Muscle layer of duodenum (tissue), 2 donors: ENCODE results near the gene HTR2B.
"Not testable (repeated sequence)": the region's sequence is repeated elsewhere in the genome, so short reads cannot be mapped to it uniquely, and the experiment has no call there.

Experiments
- H3K27ac ChIP-seq: one replicate; pipeline ENCODE4 v1.7.0; 2013; ENCODE audit warnings: mild to moderate bottlenecking, low read length
- H3K27me3 ChIP-seq: one replicate; pipeline ENCODE4 v1.7.0; 2013; ENCODE audit warnings: low read depth, mild to moderate bottlenecking, control low read depth, low read length
- H3K36me3 ChIP-seq, 2 donors: one replicate each; pipeline ENCODE4 v1.7.0; 2013; ENCODE audit warnings: low read length in 2 of 2, control low read depth in 1 of 2, mild to moderate bottlenecking in 1 of 2; ENCODE audit not compliant: insufficient read depth in 2 of 2, control insufficient read depth in 1 of 2
- H3K4me1 ChIP-seq, 2 donors: one replicate each; pipeline ENCODE4 v1.7.0; 2013; ENCODE audit warnings: low read length in 2 of 2, mild to moderate bottlenecking in 2 of 2, control low read depth in 1 of 2, moderate library complexity in 1 of 2; ENCODE audit not compliant: insufficient read depth in 2 of 2, control insufficient read depth in 1 of 2
- H3K4me3 ChIP-seq, 2 donors: one replicate each; pipeline ENCODE4 v1.7.0; 2013; ENCODE audit warnings: low read length in 2 of 2, low read depth in 1 of 2, mild to moderate bottlenecking in 1 of 2
- H3K9me3 ChIP-seq, 2 donors: one replicate each; pipeline ENCODE4 v1.7.0; 2013; ENCODE audit warnings: low read length in 2 of 2, control low read depth in 1 of 2, mild to moderate bottlenecking in 1 of 2; ENCODE audit not compliant: control insufficient read depth in 1 of 2
- donor health status: healthy.

HTR2B gene

DNA sequence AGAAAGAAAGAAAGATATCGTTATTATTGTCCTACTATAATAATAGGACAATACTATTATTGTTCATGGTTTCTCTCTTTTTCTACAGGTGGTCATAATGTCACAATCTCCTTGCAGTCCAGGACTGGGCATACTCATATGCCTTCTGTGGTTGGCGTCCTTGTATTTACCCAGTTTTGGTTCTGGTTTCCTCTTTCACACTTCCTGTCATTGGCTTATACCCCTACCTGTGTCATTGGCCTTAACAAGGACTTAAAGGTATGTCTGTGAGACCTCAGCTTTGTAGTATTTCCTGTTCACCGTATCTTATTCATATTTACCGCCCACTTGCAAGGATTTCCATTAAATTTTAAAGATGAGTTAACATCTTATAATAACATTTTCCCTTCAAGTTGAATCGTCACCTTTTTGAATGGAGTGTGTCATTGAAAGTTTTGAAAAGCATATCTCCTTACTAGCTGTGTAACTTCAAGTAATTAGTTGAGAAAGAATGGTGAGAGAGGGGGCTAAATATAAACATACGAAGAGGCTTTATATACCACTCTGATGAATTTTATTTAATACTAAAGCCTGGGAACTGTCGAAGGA lies 36.5 kb upstream of the HTR2B start:
- H3K27me3 ChIP-seq = no peaks in the 10 kb centered on the region
- H3K27ac ChIP-seq = peak overlapping the region; percentile 85
- peaks cover 18 to 32% of the 10 kb centered on the region in 2 donors for H3K36me3 ChIP-seq
- H3K9me3 ChIP-seq = no peaks in the 10 kb centered on the region
- peaks cover 9 to 11% of the 10 kb centered on the region in 2 donors for H3K4me1 ChIP-seq
- no peak overlapping the region for H3K4me3 ChIP-seq

GRCh38 chr2:231160701-231161100 lies 35.9 kb upstream of the HTR2B start:
- H3K27ac ChIP-seq = peak overlapping the region; percentile 32
- no peaks in the 10 kb centered on the region for H3K27me3 ChIP-seq
- H3K9me3 ChIP-seq = no peaks in the 10 kb centered on the region
- H3K4me1 ChIP-seq = peaks cover 9 to 11% of the 10 kb centered on the region in 2 donors
- no peak overlapping the region for H3K4me3 ChIP-seq
- H3K36me3 ChIP-seq = peaks cover 12 to 25% of the 10 kb centered on the region in 2 donors

GRCh38 chr2:231159306-231159705 lies 34.5 kb upstream of the HTR2B start:
- Histone ChIP-seq H3K36me3 (peaks cover 8 to 32% of the 10 kb centered on the region in 2 donors), H3K27ac (no peak overlapping the region), H3K4me1 (peaks cover 9 to 11% of the 10 kb centered on the region in 2 donors), H3K9me3 (no peaks in the 10 kb centered on the region), H3K27me3 (no peaks in the 10 kb centered on the region), H3K4me3 (no peak overlapping the region)

DNA sequence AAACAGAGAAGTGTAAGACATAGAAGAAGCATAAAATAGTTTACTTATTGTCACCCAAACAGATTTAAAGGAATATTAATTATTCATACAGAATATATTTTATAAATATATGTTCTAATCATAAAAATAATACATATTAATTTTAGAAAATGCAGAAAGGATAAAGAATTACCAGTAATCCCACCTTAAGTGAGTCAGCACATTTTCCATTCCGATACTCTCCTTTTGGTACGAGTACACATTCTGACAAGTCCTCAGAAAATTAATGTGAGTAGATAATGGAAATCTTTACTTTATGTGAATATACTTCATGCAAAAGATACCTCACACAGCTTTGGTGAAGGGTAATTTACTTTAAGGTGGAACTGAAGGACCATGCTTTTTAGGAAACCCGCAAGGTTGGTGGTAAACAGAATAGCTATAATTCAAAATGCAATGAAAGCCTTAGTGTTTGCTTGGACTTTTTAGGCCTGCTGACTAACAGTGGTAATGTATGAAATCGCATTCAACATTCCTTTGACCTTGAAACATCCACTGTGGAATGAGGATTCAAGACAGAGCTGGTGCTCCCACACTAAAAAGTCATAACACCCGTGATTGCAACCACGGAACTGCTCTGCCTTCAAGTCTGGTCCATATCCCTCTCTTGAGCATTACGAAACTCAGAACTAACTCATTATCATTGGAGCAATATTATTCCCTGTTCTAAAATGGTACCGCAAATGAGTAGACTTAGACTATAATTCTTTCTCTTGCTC lies 28.1 kb upstream of the HTR2B start:
- Histone ChIP-seq H3K36me3 (peaks cover 20 to 27% of the 10 kb centered on the region in 2 donors), H3K9me3 (no peaks in the 10 kb centered on the region), H3K4me3 (no peak overlapping the region), H3K27ac (no peak overlapping the region), H3K4me1 (no peaks in the 10 kb centered on the region), H3K27me3 (no peaks in the 10 kb centered on the region)

DNA sequence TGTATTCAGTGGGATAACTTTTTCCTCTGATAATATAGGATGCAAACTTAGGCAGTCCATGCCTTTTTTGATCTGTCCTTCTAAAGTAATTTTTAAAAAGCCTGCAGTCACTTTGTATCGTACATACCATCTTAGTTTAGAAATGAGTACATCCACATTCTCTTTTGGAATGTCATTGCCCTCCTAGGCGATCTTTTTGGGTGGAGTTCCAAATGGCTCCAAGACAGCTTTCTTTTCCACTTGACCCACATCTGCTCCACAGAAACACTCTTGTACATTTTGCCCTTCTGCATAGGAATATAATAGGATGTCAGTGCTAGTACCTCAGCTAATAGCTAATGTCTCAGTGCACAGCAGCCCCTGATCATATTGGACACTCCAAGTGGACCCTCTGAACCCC lies 21.8 kb upstream of the HTR2B start:
- Histone ChIP-seq H3K9me3 (no peaks in the 10 kb centered on the region), H3K4me1 (no peaks in the 10 kb centered on the region), H3K27me3 (no peaks in the 10 kb centered on the region), H3K4me3 (no peak overlapping the region), H3K36me3 (peaks cover 10 to 23% of the 10 kb centered on the region in 2 donors), H3K27ac (no peak overlapping the region)

- Histone ChIP-seq H3K27me3 (no peaks in the 10 kb centered on the region), H3K4me3 (no peak overlapping the region), H3K4me1 (no peaks in the 10 kb centered on the region), H3K36me3 (peaks cover 10 to 19% of the 10 kb centered on the region in 2 donors), H3K27ac (no peak overlapping the region), H3K9me3 (no peaks in the 10 kb centered on the region)
Measured at GRCh38 chr2:231144896-231145295, 20.1 kb upstream of the HTR2B start.

DNA sequence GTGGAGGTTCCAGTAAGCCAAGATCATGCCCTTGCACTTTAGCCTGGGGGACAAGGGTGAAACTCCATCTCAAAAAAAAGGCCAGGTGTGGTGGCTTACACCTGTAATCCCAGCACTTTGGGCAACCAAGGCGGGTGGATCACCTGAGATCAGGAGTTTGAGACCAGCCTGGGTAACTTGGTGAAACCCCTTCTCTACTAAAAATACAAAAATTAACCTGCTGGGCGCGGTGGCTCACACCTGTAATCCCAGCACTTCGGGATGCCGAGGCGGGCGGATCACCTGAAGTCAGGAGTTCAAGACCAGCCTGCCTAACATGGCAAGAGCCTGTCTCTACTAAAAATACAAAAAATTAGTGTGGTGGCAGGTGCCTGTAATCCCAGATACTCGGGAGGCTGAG lies 16.0 kb upstream of the HTR2B start:
- not testable (repeated sequence) for H3K27ac ChIP-seq, H3K27me3 ChIP-seq, H3K36me3 ChIP-seq, H3K9me3 ChIP-seq, H3K4me1 ChIP-seq, H3K4me3 ChIP-seq

GRCh38 chr2:231139796-231140195 lies 15.0 kb upstream of the HTR2B start:
- no peaks in the 10 kb centered on the region for H3K27me3 ChIP-seq
- no peaks in the 10 kb centered on the region for H3K9me3 ChIP-seq
- no peaks in the 10 kb centered on the region for H3K4me1 ChIP-seq
- peaks cover 0 to 3% of the 10 kb centered on the region in 2 donors for H3K36me3 ChIP-seq
- H3K27ac ChIP-seq = no peak overlapping the region
- no peak overlapping the region for H3K4me3 ChIP-seq

DNA sequence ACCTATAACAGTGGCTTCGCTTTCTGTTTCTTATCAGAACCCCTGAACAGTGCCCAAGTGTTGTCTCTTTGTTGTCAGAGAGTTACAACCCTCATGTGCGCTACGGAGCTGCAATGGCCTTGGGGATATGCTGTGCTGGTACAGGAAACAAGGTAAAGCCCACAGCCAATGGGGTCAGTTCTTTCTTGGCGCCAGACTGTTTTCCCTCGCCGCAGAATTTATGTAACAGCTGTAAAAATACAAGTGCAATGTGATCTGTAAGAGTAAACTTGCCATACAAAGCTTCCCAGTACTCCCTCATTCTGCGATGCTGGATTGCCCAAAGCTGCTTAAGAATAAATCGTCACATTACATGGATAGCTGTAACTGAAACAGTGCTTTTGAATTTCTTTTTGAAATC lies 13.9 kb upstream of the HTR2B start:
- peaks cover 0 to 3% of the 10 kb centered on the region in 2 donors for H3K36me3 ChIP-seq
- H3K4me1 ChIP-seq = no peaks in the 10 kb centered on the region
- H3K9me3 ChIP-seq = no peaks in the 10 kb centered on the region
- no peaks in the 10 kb centered on the region for H3K27me3 ChIP-seq
- H3K4me3 ChIP-seq = no peak overlapping the region
- no peak overlapping the region for H3K27ac ChIP-seq

DNA sequence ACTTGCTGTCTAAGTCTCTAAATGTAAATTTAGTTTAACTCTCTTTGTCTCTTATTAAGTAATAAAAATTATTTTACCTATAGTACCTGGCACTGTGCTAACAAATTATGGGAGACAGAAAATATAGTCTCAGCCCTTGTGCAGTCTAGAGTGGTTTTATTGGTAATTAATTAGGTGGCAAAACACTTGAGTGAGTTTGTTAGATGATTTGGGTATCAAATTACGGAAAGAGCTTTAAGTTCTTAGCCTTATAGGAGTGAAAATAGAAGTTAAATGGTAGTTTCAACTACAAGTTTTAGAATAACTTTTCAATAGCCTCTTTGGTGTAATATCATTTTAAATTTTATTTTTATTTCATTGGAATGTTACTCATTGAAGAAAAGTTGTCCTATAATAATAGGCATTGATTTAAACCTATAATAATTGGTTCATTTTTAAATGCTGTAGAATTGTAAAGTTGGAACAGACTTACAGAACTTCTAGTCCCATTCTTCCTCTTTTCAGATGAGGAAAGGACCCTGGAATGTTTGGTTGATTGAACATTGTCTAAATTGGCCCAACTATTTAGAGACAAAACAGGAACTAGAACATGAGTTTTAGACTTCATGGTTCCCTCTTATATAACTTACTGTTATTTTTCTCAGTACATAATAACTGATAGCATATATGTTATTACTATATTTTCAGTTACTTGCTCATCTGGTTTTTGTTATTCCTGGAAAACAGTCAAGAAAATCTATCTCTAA lies 10.2 kb upstream of the HTR2B start:
- Histone ChIP-seq H3K27ac (no peak overlapping the region), H3K27me3 (no peaks in the 10 kb centered on the region), H3K36me3 (peaks cover 0 to 3% of the 10 kb centered on the region in 2 donors), H3K4me1 (no peaks in the 10 kb centered on the region), H3K4me3 (no peak overlapping the region), H3K9me3 (no peaks in the 10 kb centered on the region)

DNA sequence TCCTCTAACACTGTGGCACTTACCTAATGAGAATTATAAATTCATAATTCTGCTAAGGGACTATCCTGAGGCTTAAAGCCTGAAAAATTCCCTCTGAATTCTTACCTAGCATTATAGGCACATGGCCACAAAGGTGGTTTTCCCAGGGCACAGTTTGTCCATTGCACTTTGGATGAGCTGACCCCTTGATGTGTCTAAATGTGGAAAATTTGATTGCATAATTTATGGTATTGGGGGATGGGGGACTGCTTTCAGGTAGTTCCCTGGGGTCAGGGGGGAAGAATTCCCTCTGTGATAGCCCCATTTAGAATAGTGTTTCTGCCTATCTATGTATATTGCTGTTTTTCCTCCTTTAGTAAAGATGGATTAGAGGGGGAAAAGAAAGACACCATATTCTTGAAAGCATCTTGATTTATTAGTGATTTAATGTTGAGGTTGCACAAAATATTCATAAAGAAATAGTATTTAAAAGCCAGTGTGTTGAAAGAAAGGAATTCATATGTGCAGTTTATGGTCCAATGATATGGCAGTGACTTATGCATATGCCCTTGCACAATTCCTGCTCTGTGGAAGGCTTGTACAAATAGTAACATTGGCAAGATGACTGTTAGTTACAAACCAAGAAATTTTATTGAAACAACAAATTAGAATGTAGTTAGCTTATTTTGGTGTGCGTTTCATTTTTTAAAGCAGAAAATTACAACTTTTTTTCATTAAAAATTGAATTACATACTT lies 8.7 kb upstream of the HTR2B start:
- H3K4me1 ChIP-seq = no peaks in the 10 kb centered on the region
- no peaks in the 10 kb centered on the region for H3K27me3 ChIP-seq
- H3K27ac ChIP-seq = no peak overlapping the region
- no peaks in the 10 kb centered on the region for H3K36me3 ChIP-seq
- H3K4me3 ChIP-seq = no peak overlapping the region
- no peaks in the 10 kb centered on the region for H3K9me3 ChIP-seq
